Testis (tissue), 2 donors: ENCODE results near the gene EEF2K.

ENCODE experiments used
- POLR2A ChIP-seq: fragments of 450-650 bp; IDR thresholded peaks from one replicate; pipeline ENCODE4 v1.6.1; 2017; ENCODE audit warnings: antibody characterized with exemption, mild to moderate bottlenecking, moderate library complexity
- TF ChIP-seq, protein P1 (sequence below), 3 experiments: fragments of 450-650 bp in 2 of 3; fragments of 200-600 bp in 1 of 3; sonication (generic) in 1 of 3; IDR thresholded peaks; one replicate each; pipeline ENCODE4 v1.5.1; 2016 to 2019; ENCODE audit warnings: antibody characterized with exemption in 3 of 3, mild to moderate bottlenecking in 2 of 3, moderate library complexity in 1 of 3

DNA sequence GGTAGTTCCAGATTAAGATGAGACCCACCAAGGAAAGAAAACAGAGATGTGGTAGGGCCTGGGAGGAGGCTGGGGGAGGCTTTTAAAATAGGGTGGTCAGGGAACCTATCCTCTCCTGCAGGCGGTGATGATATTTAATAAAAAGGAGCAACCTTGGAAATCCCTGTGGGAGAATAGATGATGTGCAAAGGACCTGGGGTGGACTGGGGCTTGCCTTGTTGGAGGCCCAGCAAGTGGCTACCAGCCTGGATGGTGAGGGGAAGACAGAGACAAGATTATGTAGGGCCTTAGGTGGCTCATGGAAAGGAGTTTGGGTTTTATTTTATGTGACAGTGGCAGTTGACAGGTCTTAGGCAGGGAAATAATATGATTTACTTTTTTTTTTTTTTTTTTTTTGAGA, 93.0 kb downstream of the EEF2K start:
- TF ChIP-seq, protein P1, sequence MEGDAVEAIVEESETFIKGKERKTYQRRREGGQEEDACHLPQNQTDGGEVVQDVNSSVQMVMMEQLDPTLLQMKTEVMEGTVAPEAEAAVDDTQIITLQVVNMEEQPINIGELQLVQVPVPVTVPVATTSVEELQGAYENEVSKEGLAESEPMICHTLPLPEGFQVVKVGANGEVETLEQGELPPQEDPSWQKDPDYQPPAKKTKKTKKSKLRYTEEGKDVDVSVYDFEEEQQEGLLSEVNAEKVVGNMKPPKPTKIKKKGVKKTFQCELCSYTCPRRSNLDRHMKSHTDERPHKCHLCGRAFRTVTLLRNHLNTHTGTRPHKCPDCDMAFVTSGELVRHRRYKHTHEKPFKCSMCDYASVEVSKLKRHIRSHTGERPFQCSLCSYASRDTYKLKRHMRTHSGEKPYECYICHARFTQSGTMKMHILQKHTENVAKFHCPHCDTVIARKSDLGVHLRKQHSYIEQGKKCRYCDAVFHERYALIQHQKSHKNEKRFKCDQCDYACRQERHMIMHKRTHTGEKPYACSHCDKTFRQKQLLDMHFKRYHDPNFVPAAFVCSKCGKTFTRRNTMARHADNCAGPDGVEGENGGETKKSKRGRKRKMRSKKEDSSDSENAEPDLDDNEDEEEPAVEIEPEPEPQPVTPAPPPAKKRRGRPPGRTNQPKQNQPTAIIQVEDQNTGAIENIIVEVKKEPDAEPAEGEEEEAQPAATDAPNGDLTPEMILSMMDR (IDR thresholded peaks at IDR 0.05), result no peak
- TF ChIP-seq POLR2A, result no peak
